Measurements from ENCODE around the gene OSBPL6.

The OSBPL6 gene

DNA sequence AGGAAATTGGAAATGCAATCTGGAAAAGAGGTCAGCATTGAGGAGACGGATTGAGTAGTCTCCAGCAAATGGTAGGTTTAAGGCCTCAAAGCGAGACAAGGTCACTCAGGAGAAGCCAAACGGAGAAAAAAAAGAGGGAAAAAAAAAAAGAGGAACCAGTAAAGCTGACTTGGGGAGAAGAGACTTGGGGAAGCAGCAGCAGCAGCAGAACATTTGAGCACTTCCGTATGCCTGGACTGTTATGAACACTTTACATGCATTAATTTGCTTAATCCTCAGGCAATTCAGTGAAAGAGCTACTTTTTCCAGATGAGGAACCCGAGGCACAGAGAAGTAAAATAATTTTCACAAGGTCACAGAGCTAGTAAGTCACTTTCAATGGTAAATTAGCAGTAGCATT, 81.3 kb downstream of the OSBPL6 start:
- no peak for DNase-seq

DNA sequence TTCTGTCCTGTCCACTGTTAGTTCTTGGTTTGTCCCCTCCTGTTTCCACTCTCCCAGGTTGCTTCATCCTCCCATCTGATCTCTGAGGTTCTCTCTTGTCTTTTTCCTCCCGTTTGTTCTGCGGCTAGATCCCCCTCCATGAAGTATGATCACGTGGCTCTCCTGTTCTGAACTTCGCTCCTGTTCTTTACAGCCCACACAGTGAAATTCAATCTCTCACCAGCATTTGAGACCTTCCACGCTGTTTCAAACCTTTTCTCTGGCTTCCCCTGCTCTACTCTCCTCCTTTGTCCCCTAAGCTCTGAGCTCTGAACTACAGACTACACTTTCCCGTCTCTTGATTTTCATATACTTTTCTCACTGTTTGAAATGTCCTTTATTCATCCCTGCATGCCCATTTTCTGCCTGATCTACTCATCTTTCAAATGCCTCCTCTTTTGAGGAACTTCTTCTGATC, 83.5 kb downstream of the OSBPL6 start:
- no peak for DNase-seq

DNA sequence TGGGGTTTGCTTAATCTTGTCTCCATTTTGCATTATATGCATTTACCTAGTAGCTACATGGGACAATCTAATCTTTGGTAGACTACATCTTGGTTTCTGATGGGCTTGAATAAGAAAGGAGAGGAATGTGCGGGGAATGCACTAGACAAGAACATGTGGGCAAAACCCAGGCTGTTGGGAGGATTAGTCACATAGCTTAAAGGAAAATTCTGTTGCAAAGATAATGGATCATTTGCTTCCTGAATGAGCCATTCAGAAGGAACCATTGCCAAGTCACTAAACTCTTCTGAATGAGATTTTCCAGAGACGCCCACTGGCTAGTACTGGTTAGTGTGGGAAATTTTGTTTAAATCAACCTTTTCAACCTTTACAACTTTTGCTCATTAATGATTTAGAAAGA, 84.8 kb downstream of the OSBPL6 start:
- no peak for DNase-seq

DNA sequence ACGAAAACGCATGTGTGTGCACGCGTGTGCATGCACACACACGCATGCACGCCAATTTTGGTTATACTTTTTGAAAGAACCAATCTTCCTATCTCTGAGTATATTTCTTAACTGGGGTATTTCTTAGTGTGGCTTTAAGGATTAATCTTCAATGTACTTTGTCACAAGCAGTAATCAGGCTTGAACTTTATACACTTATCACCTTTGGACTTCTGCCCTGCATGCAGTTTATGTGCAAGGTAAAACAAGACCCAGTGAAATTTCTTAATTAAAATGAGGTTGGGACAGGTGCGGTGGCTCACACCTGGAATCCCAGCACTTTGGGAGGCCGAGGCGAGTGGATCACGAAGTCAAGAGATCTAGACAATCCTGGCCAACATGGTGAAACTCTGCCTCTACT, 85.3 kb downstream of the OSBPL6 start:
- no peak for DNase-seq

DNA sequence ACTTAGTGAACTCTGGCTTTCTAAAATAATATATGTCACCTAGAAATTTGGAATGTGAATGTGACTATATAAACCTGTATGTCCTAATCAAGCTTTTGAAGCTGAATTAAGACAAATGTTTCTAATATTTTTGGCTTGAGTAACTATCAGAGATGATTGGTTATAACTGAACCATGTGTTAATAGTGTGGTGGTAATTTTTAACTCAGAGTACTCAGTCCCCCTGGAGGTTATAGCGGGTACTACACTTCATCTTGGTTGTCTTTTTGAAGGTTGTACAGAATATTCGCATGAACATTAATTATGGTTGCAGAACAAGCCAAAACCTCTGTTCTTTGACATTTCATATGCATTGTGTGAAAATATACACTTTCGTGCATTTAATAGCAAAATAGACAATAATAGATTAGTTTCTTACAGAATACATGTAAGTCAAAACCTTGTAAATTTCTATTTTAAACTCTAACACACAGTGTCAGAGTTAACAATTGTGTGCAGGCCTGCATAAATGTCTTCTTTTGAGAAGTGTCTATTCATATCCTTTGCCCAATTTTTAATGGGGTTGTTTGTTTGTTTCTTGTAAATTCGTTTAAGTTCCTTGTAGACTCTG, 86.0 kb downstream of the OSBPL6 start:
- no peak for DNase-seq

DNA sequence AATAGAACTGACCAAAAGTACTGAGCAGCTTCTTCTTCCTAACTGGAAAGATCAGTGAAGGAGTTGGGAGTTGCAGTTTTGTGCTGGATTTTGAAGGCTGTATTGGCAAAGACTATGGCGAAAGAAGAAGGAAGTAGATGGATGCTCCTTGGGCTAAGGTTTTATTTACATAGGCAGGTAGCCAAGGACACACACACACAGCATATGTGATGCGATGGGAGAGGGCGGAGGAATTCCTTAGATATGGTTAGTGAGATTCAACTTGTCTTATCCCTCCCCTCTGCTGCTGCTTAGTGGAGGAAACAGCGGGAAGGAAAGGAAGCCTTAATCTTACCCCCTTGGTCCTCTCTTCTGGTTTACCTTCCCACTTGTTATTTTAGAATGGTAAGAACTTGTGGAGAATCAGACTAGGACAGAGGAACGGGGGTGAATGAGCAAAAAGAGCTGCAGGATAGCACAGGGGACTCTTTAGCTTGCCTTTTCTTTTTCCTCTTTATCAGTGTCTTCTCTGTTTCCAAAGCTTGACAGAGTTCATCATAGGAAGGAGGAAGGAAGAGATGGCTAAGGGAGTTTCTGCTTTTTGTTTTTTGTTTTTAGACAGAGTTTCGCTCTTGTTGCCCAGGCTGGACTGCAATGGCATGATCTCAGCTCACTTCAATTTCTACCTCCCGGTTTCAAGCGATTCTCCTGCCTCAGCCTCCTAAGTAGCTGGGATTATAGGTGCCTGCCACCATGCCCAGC, 87.9 kb downstream of the OSBPL6 start:
- DNase-seq, result no peak

DNA sequence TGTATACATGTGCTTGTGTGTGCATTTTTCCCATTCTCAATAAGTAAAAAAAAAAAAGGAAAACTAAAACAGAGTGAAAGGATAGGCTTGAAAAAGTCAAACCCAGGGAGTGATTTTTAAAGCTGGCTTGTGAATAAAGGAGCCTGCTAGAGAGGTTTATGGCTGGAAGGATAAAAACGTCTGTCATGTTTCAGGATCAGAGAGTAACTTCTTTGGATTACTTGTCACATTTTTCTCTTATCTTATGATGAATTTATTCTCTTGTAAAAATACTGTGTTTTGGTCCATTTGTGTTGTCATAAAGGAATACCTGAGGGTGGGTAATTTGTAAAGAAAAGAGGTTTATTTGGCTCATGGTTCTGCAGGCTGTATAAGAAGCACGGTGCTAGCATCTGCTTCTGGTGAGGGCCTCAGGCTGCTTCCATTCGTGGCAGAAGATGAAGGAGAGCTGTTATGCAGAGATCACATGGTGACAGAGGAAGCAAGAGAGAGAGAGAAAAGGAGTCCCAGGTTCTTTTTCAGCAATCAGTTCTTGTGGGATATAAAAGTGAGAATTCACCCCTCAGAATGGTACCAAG, 89.1 kb downstream of the OSBPL6 start:
- DNase-seq, result no peak

DNA sequence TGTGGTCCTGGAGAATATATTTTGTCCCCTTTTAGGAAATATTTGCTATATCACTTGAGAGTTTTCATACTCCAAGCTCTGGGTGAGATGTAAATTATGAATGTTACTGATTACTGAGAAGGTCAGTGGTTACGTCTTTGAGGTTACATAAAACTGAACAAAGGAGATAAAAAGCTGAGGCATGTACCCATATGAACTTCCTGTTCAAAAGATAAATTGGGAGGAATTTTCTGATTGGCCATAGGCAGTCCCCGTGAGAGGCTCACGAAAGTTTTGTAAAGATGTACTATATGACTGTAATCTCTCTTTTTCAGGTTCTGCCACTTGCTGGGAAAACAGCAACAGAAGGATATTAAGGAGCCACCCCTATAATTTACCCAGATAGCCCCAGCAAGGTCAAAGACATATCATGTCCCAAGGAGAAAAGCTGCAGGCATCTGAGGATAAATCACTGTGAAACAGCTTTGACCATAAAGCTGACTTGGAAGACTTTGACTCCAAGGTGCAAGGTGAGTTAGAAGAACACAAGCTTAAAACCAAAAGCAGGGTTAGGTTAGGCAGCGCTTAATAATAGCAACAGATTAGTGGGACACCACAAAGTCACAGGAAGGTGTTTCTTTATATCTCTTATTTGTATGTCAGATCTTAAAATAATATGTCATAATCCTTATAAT, 90.4 kb downstream of the OSBPL6 start:
- DNase-seq, result no peak

DNA sequence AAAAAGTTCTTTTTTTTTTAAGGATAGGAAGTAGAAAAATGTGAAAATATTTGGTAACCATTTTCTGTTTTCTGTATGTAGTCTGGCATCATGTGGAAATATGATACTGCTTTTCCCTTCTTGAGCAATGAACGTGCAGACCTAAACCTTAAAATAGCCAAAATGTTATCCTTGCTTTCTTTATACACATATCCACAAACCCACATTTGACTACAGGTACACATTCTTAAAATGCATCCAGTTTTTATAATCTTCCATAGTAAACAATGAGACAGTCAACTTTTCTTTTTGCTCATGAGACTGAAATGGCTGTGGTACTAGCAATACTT, 90.9 kb downstream of the OSBPL6 start:
- no peak for DNase-seq

DNA sequence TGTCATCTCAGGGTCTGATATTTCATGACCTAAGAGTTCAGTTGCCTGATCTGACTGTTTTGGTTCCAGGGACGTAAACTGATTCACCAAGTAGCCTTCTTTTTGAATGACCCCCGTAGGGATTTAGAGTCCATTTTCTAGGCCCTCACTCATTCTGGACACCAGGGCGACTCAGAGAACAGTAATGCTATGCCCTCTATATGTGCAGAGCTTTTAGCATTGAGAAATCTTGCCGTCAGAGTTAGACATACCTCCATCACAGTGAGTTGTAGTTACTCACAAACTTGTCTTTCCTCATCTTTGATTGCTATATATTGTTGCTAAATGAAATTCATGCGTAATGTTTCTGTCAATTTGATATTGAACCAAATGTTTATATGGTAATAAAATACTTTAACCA, 92.3 kb downstream of the OSBPL6 start:
- DNase-seq, result no peak

DNA sequence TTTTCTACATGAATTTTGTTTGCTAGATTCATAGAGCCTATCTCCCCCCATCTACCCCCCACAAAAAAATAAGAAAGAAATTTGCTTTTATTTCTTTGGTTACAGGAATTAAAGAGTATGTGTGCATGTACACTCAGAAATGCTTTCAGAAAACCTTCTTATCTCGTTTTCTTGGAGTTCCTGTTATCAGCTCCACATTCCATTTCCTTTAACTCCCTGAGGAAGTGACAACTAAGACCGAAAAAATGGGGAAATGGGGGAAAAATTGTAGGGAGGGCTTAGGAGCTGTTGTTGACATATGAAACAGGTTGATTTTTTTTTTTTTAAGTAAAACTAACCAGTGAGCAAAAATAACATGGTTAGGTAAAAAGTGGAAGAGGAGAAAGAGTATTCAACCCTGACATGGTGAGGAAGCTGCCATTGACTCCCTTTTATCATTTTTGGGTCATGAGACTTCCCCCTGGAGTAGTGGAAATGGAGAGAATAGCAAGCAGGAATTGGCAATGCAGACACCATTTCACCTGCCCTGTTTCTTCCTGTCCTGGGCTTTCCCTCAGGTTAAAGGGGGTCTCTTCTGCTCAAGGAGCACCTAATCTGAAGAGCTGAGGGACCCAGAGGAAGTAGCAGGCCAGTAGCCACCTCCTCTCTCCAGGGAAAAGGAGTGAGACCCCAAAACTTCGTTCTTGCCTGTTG, 93.5 kb downstream of the OSBPL6 start:
- DNase-seq, result no peak

DNA sequence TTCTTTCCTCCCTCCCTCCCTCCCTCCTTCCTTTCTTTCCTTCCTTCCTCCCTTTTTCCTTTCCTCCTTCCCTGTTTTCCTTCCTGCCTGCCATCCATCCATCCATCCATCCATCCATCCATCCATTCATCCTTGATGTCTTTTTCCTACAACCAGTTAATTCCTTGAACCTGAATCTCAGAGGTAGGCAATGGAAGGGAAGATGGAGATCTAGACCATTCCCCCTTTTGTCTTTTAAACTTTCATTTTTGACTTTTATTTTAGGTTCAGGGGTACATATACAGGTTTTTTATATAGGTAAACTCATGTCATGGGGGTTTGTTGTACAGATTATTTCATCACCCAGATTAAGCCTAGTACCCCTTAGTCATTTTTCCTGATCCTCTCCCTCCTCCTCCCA, 97.4 kb downstream of the OSBPL6 start:
- no peak for DNase-seq

DNA sequence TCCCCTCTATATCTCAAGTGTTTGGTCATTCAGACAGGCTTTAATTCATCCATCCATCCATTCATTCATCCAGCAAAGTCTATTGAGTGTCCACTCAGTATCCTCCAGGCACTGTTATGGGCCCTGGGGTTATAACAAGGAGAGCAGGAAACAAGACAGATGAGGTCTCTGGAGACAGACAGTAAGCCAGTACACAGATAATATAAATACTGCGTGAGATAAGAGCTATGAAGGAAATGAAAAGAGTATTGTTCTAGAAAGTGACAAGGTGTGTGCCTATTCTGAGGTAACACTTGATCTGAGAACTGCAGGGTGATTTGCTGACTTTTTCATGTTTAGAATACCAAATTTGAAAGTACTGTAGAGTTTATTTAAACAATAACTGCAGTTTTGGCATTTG, 98.3 kb downstream of the OSBPL6 start:
- no peak for DNase-seq

DNA sequence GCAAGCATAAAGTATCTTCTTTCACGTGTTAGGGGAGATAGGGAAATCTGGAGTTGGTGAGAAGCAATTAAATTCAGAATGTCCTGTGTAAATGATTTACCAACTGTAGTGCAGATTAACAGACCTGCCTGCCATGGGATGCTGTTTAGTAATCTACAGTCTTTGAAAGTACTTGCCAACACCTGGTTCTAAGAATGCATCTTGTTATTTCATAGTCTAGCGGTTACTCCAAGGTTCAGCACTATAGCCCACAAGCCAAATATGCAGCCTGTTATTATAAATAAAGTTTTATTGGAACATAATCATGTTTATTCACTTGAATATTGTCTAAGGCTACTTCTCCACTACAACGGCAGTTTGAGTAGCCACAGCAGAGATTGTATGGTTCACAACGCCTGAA, 100.8 kb downstream of the OSBPL6 start:
- DNase-seq, result no peak

DNA sequence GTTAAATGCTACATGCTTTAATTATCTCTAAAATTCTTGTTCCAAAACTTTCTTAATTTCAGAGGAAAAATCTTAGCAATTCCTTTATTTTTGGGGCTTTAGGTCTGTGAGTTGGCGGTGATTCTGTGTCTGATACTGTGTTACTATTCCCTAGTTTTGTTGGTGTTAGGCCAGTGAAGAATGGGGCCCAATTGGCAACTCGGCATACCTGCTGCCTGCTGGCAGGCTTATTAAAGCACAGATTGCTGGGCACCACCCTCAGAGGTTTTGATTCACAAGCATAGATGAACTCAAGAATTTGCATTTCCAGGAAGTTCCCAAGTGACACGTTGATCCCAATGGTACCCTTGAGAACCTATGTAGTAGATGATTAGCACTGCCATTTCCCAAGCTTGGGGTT, 101.6 kb downstream of the OSBPL6 start:
- no peak for DNase-seq

DNA sequence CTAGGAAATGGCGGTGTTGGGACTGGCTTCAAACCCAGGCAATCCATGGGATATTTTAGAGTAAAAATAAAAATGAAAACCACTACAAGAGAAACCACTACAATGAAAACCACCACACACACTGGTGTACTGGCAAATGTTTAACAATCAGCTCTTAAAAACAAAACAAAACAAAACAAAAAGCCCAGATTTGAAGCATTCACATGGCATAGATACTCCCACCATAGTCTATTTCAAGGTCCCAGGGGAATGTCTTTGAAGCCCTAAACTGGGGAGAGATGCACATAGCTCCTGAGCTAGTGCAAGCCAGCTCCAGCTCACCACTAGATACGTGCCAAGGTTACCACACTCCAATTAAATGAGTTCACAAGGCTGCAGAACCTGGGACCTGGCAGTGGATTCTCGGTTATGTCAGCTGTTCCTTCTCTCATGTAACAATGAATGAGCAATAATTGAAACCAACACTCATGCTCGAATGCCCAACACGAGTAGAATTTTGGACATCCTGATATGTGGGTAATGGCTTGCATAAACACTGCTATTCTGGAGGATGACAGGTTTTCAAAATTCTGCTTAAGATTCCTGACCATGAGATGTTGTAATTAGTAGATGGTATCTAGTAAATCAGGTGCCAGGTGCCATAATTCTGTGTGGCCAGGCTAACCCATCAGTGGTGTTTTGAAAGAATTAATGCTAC, 102.2 kb downstream of the OSBPL6 start:
- DNase-seq, result no peak

DNA sequence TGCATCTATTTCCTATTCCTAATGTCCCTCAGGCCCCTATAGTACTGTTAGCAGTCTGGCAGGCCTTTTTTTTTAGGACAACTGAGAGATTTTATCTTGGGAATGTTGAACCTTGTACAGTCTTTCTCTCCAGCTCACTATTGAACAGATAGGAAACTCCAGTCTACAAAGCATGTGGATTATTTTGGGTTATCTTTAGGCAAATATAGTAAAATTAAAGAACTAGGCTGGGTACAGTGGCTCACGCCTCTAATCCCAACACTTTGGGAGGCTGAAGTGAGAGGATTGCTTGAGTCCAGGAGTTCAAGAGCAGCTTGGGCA, 102.7 kb downstream of the OSBPL6 start:
- no peak for DNase-seq

DNA sequence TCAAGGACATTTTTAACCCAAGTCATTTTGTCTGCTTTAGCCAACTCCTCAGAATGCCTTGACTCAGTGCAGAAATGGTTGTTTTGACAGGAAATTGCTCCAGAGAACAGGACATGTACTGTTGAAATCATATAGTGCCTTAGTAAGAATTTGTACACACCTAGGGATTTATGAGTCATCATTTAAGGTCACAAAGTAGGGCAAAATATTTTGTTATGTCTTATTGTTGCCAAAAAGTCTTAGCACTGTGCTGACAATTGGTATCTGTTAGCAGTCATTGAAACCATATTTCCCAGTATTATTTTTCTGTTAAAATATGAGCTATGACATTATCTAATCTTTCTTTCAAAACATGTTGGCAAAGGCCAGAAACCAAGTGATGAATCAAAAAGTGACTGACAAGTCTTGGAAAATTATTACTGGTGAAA, 104.5 kb downstream of the OSBPL6 start:
- DNase-seq, result no peak

DNA sequence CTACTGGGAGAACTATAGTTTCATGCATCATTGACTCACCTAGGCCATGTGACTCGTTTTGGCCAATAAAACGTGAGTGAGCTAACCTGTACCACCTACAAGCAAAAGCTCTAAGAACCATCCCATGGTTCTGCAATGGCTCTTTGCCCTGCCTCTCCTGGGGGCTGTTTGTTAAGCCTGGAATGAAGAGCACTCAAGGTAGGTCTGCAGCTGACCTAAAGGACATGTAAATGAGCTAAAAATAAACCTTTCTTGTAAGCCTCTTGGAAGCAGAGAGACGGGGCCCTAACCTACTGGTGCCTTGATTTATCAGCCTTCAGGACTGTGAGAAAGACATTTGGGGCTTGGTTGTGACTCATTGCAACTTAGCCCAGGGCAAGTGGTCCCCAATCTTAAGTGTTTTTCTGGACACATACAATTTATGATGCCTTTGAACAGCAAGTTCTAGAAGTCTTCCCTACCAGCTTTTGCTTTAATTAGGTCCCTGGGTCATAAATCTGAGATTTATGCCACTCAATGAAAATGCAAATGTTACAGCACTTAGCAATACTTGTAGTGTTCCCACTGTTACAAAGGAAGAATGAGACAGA, 107.4 kb downstream of the OSBPL6 start:
- DNase-seq, result peak; percentile 96

DNA sequence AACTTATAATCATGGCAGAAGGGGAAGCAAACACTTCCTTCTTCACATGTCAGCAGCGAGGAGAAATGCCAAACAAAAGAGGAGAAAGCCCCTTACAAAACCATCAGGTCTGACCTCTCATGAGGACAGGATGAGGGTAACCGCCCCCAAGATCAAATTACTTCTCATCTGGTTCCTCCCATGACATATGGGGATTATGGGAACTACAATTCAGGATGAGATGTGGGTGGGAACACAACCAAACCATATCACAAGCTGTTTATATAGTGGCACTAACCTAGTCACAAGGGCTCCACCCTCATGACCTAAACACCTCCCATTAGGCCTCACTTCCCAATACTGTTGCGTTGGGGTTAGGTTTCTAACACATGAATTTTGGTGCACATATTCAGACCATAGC, 110.0 kb downstream of the OSBPL6 start:
- DNase-seq, result peak; percentile 26

DNA sequence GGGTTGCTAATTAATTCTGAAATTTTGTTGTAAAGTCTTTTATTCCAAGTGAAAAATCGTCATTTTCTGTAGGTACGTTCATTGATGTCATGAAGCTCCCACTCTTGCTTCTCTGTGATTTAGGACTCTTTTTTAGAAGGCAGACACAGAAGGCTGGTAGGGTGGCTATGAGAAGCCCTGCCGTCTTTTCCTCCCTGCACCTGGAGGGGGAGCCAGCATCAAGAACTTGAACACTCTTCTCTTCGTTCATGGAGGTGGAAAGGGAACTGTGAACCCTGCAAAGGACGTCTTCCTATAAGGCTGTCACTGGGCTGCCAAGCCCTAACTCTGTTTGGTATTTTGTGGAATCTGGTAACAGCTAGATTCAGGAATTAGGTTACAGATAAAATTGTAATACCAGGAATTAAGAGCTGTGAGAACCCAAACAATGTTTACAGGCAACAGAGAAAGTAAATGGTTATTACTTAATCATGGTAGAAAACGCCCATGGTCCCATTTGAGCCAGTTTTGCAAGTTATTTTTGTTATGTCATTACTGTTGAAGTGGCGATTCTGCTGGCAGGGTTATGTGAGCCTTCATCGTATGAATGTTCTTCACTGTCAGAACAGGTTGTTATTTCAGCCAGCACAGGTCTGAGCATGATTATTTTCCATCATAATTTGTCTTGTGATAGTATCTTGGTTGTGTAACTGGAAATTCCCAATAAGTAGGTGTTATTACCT, 112.2 kb downstream of the OSBPL6 start:
- DNase-seq, result peak; percentile 68

DNA sequence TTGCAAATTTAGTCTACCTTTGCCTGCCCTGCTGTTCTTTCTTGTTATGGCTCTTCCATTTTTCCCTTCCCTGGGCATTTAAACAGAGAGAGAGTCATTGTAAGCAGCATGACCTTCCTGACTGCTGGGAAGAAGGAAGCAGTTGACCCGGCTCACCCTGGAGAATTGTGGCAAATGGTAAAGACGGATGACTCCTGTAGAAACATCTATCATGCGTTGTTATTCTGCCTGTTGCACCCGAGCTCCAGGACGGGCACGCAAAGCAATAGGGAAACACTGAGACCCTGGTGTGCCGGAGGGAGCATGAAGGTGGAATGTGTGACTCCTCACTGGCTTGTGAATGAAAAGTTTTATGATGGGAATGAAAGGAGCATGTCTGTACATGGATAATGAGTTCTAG, 113.3 kb downstream of the OSBPL6 start:
- DNase-seq, result no peak
